Stimulated activated CD8-positive, alpha-beta memory T cell treated with anti-CD3 and anti-CD28 coated beads, Interleukin-15, amount 100 ng/mL, for 1 hour (primary cell): ENCODE results near the gene SUSD1.
A peak's percentile ranks its signal among the peaks of the same experiment; 100 is the strongest.

Experiments used
- DNase-seq: peaks from one replicate; pipeline ENCODE4 v3.0.0-alpha.2; 2020; ENCODE audit warnings: low read depth

SUSD1 gene

DNA sequence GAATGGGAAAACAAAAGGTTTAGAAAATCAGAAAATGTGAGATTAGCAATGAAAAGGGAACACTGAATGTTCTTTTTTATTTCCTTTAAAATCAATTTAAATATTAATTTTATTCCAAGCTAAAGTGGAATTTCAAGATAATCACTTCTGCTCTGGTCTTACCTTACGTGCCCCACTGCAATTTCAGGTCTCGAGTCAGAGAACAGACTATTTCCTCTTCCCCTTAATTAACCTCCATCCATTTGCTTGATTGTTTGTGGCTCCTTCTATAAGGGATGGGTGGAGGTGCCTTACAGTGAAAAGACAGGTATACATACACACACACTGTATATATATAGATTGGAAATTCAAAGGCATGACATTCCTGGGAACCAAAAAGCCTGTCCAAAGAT is 137.1 kb downstream of the SUSD1 start:
- DNase-seq: no peak

DNA sequence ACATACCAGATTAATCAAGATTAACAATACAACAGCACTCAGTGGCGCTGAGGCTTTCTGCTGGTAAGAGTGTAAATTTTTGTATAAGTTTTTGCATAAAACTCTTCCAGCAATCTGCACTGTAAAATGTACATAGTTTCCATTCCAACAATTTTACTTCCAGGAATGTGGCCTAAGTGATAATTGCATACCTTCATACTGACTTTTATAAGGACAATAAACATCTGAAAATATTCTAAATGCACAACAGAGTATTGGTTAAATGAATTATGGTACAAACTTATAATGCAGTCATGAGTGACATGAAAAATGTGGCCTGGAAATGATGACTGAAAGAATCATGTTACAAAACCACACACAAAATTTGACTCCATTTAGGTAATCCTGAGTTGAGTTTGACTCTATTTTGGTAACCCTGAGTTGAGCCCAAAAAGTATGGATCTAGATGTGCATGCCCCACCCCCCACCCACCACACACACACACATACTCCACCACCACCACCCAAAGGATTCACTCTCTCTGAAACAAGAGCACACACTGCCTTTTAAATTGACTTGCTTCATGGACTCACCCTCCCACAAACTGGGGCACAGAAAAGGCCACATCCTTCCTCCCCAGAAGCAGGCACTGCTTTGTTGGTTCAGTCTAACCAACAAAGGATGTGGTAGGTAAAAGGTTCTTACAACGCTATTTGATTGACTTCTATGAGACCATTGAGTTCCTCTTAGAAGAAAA is 137.6 kb downstream of the SUSD1 start:
- peak; percentile 29 for DNase-seq

- DNase-seq: no peak
Measured at GRCh38 chr9:112035166-112035826, 139.8 kb downstream of the SUSD1 start.

- DNase-seq: no peak
Measured at GRCh38 chr9:112034216-112034611, 140.9 kb downstream of the SUSD1 start.

DNA sequence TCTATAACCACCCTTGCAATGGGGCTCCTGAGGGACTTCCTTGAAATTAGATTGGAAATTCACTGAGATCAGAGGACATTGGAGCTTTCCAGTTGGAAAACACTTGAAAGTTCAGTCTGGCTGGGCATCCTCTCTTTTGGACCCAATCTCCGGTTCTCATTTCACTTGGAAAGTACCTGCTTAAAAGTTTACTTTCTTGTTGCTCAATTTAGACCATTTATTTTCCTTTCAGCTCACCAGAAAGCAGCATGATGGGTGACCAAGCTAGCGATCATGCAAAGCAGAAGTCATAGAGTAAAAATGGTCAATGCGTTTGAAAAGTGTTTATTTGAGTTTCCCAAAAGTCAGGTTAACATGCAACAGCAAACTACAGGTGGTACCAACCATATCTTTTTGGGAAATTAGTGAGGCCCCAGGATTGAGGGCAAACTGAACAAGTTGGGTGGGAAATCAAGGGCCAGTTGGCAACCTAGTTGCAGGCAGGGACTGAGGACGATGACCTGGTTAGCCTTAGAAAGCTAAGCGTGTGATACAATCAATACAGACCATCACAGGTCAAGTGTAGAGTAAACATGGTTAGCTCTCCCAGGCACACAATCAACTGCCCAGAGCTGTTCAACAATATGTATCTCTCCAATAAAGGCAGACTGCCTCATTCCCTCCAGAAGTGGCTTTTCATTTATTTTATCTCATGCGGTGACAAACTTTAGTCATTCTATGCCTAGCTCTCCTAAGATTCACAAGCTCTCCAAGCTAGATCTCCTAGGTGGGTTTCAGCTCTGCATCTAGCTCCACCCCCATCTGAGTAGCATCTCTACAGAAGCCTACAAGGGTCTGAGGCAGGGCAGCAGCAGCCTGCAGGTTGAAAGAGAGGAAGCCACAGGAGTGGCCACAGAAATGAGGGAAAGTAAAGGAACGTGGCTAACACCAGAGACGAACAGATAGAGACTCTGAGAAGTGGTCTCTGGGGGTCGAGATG is 141.6 kb downstream of the SUSD1 start:
- DNase-seq: no peak

DNA sequence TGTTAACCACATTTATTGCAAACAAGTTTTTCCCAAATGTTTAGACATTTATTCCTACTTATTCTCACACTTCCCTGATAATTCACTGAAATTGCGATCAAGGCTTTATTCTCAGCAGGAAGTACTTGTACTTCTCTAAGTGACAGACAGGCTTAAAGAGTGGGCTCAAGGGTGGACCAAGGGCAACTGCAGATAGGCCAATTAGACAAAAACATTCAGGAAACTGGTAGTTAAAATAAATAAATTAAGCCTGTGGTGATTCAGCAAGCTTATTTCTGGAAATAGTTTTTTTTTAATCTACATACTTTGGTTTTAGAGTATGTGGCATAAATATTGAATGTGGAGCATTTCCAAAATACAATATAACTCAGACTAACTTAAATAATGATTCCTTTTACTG is 142.4 kb downstream of the SUSD1 start:
- no peak for DNase-seq

DNA sequence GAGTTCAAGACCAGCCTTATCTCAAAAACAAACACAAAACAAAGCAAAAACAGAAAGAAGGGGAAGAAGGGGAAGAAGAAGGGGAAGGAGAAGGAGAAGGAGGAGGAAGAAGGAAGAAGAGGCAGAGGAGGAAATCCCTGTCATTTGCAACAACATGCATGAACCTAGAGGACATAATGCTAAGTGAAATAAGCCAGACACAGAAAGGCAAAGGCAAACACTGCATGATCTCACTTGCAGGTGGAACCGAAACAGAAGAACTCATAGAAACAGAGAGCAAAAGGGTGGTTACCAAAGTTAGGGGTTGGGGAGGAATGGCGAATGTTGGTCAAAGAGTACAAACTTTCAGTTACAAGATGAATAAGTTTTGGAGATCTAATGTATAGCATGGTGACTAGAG is 143.1 kb downstream of the SUSD1 start:
- no peak for DNase-seq

- no peak for DNase-seq
Measured at GRCh38 chr9:112031400-112031799, 143.7 kb downstream of the SUSD1 start.

DNA sequence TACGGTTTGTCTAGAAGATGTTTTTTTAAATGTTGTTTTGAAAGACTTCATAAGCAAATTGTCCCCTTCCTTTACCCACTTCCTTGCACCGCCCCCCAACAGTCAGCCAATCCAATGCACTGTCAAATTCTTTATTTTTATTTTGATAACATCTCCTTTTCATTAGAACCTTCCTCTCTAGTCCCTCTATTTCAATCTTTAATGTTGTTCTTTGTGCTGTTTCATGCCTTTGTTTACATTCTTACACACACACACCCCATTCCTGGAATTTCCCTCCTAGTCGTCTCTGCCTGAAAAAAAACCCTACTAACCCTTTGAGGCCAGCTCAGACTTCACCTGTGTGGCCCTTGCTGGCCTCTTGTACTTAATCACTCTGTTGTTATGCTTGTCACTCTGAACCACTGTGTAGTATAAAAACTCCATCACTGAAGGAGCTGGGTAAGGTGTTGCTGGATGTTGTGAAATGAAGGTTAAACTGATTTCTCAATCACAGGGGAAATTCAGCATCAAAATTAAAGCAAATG is 145.1 kb downstream of the SUSD1 start:
- DNase-seq: no peak

DNA sequence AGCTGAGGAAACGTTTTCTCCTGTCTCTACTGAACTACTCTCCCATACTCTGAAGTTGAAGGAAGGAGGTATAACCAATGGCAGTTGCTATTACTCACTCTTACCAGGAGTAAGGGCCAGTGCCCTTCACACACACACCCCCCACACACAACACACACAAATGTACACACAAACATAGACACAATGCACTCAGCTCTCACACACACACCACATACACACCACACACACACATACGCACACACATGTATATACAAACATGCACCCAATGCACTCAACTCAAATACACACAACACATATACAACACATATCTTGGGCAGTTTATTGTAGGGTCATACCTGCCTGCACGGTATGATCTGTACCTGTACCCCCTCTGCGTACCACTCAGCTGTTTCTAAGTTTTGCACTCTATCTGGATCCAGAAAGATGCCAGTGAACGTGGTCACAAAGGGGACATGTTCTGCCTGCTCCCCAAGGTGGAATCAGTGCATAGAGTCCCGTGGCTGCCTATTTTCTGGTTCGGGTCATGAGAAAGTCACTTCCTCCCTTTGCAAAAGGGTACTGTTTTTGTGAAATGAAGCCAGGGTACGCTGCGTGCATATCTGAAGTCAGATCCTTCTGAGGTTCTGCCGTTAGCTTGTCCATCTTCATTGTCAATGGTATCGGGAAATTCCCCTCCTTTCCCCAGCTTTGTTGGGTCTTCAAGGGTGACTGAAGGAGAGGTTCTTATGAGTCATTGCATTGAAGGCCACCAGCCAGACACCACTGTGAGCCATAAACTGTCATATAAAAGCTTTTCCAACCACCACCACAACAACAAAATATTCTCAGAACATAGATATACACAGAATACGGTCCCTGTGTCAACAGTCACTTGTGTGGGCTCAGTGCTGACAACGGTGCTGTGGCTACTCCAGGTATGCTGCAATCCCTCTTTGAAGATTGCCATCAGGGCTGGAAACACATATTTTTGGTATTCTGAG is 146.6 kb downstream of the SUSD1 start:
- DNase-seq: no peak

- DNase-seq: no peak
Measured at GRCh38 chr9:112025850-112026249, 149.2 kb downstream of the SUSD1 start.

DNA sequence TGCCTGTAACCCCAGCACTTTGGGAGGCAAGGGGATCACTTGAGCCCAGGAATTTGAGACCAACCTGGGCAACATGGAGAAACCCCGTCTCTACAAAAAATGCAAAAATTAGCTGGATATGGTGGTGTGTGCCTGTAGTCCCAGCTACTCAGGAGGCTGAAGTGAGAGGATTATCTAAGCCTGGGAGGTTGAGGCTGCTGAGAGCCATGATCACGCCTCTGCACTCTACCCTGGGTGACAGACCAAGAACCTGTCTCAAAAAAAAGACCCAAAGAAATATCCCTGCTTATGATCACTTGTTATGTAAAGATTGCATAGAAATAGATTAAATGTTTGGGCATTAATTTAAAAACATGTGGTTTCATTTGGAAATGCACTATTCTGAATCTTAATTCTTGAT is 153.4 kb downstream of the SUSD1 start:
- DNase-seq: no peak

DNA sequence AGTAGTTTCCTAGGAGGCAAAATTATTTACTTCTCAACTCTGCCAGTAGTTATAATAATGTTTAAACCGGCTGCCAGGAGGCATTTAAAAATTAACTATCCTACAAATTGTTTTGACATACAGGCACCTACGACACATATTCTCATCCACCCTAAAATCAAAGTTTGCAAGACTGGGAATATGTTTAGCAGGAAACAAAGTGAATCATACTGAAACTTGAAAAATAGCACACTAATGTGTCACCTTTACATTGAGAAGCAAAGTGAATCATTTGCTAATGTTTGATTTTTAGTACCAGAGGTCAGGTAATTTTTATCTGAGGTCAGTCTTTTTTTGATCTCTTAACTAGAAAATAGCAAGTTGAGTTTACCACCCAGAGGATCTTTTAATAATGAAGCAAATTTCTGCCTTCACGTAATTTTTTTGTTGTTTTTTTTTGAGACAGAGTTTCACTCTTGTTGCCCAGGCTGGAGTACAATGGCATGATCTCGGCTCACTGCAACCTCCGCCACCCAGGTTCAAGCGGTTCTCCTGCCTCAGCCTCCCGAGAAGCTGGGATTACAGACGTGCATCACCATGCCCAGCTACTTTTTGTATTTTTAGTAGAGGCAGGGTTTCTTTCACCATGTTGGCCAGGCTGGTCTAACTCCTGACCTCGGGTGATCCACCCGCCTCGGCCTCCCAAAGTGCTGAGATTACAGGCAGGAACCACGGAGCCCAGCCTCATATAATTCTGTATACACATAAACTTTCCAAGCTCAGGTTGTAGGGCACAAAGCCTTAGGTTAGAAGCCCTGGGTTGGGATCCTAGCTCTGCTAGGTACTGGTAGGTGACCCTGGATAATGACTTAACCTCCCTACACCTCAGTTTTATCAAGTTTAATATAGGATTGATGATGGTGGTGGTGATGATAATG is 154.2 kb downstream of the SUSD1 start:
- no peak for DNase-seq

DNA sequence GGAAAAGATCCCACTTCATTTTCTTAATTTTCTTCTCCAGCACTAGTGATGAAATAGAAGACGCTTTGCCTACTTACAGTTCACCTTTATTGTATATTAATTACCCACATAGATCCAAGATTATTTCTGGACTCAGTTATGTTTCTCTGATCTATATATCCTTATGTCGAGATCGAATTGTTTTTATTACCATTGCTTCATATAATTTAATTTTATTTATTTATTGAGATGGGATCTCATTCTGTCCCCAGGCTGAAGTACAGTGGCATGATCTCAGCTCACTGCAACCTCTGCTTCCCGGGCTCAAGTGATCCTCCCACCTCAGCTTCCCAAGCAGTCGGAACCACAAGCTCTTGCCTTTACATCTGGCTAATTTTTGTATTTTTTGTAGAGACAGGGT is 157.2 kb downstream of the SUSD1 start:
- DNase-seq: no peak

- no peak for DNase-seq
Measured at GRCh38 chr9:112015736-112016135, 159.4 kb downstream of the SUSD1 start.

- no peak for DNase-seq
Measured at GRCh38 chr9:112015149-112015548, 159.9 kb downstream of the SUSD1 start.

DNA sequence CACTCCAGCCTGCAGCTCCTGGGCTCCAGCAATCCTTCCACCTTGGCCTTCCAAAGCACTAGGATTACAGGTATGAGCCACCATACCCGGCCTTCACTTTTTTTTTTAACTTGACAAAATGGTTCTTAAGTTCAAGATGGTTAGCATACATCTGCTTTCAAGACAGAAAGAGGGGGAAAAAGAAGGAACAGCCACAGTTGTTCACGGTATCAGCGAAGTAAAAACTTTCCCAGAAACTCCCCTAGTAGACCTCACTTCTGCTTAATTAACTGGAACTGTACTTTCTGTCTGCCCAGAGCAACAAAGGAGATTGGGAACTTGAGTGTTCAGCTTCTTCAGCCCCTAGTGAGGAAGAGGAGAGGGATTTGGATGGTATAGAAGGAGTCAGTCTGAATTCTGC is 161.8 kb downstream of the SUSD1 start:
- no peak for DNase-seq

DNA sequence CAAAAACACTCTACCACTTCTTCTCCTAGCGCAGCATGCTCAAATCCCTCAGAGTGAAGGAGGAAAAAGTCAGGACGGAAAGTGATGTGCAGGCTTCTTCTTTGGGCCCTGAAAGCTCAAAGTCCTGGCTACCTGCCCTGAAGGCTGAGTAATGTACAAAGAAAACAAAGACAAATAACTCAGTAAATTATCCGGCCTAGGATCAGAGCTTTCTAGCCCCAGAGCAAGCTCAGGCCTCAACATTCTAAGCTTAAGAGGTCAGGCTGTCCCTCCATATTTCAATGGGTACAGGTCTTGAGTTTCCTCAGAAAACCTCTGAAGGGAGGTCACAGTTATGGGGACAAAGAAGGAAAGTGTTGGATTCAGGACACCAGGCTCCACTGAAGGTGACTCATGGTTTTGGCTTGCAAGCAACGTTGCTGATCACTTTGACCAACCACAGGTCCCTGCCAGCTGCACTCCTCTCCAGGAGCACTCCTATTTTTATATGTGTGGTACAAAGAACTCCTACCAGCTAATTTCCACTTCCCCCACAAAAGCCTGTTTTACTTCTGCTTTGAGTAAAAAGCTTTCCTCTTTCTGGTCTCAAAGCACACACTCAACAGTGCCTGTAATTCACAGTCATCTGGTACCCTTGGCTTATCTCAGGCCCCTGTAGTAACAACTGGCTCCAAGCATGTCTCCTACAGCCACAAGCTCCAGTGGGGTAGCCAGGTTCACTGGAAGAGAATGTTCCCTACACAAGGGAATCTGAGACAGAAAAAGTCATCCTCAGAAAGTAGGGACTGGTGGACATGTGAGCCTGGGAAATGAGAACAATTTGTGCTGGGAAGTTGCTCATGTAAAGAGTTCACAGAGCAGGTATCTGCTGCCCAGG is 162.8 kb downstream of the SUSD1 start:
- DNase-seq: no peak

DNA sequence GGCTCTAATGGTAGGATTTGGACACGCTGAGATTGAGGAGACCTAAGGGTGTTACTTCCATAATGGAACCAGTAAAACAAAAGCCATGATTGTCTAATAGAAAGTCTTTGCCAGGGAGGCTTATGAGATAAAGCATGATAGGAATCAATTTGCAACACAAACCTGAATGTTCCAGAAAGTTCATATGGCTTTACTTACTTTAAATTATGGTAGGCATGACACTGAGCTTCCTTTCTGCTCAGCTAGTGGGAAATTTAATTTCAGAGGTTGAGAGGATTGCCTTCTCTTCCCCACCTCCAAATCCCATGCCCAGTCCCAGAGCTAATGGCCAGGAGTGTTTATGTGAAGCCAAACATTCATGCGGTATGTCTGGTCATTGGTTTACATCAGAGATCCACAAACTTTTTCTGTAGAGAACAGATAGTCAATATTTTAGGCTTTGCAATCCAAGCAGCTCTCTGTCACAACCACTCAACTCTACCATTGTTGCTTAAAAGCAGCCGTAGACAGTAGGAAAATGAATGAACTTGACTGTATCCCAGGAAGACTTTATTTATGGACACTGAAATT is 164.0 kb downstream of the SUSD1 start:
- no peak for DNase-seq
